ENCODE results near the gene GJB5. TPM values are rescaled to one million over a fixed set of nuclear protein-coding genes. Genes with fewer than 3 reads are reported as not detected.

Gene GJB5
- total RNA-seq: not detected

DNA sequence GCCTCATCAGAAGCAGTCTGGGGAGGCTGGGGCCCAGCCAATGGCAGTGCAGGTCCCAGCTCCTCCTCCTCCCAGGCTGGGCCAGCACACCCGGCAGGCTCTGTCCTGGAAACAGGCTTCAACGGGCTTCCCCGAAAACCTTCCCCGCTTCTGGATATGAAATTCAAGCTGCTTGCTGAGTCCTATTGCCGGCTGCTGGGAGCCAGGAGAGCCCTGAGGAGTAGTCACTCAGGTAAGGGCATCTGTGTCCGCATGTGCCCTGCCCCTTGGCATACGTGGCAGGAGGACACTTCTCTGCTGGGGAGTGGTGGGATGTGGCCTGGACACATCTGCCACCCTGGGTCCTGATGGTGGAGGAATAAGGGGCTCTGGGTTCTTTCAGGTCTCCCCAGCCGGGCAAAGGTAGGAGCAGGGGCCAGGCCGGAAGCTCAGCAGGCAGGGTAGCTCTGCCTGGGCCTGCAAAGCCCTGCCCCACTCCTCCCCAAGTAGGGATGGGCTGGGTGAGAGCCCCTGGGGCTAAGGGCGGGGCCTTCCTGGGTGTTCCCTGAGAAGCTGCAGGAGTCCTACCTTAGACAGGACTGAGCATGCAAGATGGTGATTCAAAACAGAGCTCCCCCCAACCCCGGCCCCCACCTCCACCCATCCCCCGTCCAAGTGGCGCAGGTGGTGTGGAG, at the start of gene GJB5:
TSS of gene GJB5 (plus strand) at position 84 of the 674 bp plus-strand sequence. CDS start 2,284 bp downstream, outside the sequence.
- no peak for DNase-seq
- Mint-ChIP-seq H3K4me1 (ENCODE audit: low read depth) (no peaks in the 10 kb centered on the region), H3K27me3 (ENCODE audit: low read depth) (no peaks in the 10 kb centered on the region), H3K27ac (no peak within 1 kb of the TSS), H3K4me3 (no peak within 1 kb of the TSS), H3K36me3 (ENCODE audit: insufficient read depth in 2 of 2) (no peaks in the 10 kb centered on the region), H3K9me3 (no peaks in the 10 kb centered on the region)
- ATAC-seq (replicated peaks in 1 of 2): no peak

DNA sequence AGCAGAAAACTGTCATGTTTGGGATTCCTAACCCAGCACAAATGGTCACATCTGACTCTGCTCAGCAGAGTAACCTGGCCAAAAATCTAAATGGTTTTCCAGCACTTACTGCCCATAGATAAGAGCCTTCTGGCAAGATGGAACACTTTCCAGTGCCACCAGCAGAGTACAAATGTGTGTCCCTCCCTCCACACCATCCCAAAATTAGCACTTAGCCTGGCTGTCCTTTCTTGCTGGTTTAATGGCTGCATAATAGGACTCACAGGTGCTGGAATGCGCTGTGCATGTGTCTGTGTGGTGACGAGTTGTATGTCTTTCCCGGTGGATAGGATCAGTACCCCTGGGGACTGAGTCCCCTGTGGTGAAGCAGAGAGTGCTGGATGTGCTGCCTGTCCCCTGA, 49.8 kb upstream of the GJB5 start:
- Mint-ChIP-seq H3K27me3 (ENCODE audit: low read depth) (peaks cover 25% of the 10 kb centered on the region), H3K4me1 (ENCODE audit: low read depth) (no peaks in the 10 kb centered on the region), H3K27ac (no peak overlapping the region), H3K36me3 (ENCODE audit: insufficient read depth in 2 of 2) (no peaks in the 10 kb centered on the region), H3K9me3 (no peaks in the 10 kb centered on the region), H3K4me3 (no peak overlapping the region)
- ATAC-seq (replicated peaks in 1 of 2) (no peak), DNase-seq (no peak)

DNA sequence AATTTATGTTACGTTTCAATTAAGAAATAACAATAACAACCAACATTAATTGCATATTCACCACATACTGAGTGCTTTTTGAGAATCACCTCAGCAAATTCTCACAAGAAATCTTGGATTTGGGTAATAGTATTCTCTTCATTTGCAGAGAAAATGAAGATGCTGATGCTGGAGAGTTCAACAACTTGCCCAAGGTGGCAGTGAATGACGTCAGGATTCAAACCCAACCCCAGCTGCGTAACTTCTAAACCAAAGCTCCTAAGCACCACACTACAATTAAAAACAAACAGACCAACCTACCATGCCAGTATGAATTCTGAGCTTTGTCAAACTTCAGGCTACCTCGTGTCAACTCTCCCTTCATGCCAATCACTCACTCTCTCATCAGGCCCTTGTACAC, 46.7 kb upstream of the GJB5 start:
- no peak for ATAC-seq (replicated peaks in 1 of 2)
- DNase-seq: no peak
- Mint-ChIP-seq H3K27me3 (ENCODE audit: low read depth) (peaks cover 25% of the 10 kb centered on the region), H3K36me3 (ENCODE audit: insufficient read depth in 2 of 2) (no peaks in the 10 kb centered on the region), H3K27ac (no peak overlapping the region), H3K4me1 (ENCODE audit: low read depth) (no peaks in the 10 kb centered on the region), H3K9me3 (no peaks in the 10 kb centered on the region), H3K4me3 (no peak overlapping the region)

DNA sequence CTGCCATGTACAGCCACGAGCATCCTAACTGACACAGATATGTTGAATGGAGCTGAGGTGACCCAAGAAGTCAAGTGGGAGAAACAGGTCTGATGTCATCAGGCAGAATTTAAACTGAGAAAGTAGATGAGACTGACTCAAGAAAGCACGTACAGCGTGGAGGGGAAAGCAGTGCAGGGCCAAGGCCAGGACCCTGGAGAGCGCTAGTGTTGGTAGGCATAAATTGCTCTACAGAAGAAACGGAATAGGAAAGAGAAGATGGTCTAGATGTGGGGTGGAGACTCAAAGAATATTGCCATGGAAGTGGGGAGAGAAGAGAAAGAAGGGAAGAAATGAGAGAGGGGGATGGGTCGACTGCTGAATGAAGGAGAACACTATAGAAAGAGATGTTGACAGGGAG, 45.3 kb upstream of the GJB5 start:
- DNase-seq (no peak), ATAC-seq (replicated peaks in 1 of 2) (no peak)
- H3K4me1 Mint-ChIP-seq (ENCODE audit: low read depth): no peaks in the 10 kb centered on the region
- no peak overlapping the region for H3K27ac Mint-ChIP-seq
- no peaks in the 10 kb centered on the region for H3K36me3 Mint-ChIP-seq (ENCODE audit: insufficient read depth in 2 of 2)
- H3K27me3 Mint-ChIP-seq (ENCODE audit: low read depth): peaks cover 17% of the 10 kb centered on the region
- H3K4me3 Mint-ChIP-seq: no peak overlapping the region
- H3K9me3 Mint-ChIP-seq: no peaks in the 10 kb centered on the region

DNA sequence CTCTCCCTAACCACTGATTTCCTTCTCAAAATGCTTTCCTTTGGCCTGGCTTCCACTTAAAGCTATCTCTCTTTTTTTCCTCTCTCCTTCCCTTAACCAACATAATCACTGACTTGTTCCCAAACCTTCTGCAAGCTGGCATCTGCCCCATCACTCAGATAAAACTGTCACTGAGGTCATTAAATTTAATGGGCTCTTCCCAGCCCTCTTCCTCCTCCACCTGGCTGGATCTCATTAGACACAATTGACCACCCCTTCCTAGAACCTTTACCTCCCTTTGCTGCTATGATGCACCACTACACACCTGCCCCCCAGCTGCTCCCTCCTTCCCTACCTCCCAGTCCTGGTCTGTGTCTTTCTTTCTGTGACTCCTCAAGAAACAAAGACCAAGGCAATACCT, 44.0 kb upstream of the GJB5 start:
- H3K4me3 Mint-ChIP-seq: no peak overlapping the region
- no peaks in the 10 kb centered on the region for H3K4me1 Mint-ChIP-seq (ENCODE audit: low read depth)
- DNase-seq: no peak
- H3K36me3 Mint-ChIP-seq (ENCODE audit: insufficient read depth in 2 of 2): no peaks in the 10 kb centered on the region
- peaks cover 5% of the 10 kb centered on the region for H3K27me3 Mint-ChIP-seq (ENCODE audit: low read depth)
- no peaks in the 10 kb centered on the region for H3K9me3 Mint-ChIP-seq
- no peak overlapping the region for H3K27ac Mint-ChIP-seq
- ATAC-seq (replicated peaks in 1 of 2): no peak

DNA sequence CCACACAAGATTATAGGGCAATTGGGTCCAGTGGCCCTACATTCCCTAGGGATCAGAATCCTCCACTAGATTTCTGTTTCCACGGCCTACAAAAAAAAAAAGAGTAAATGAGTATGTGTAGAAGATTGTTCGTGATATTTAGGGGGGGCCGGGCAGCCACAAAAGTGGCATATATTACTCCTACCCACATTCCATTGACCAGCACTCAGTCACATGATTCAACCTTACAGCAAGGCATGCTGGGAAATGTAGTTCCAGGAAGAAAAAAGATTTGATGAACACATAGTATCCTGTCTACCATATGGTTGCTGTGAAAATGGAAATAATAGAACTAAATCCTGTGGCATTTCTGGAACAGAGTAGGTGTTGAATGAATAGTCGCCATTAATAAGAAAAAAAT, 43.4 kb upstream of the GJB5 start:
- Mint-ChIP-seq H3K36me3 (ENCODE audit: insufficient read depth in 2 of 2) (no peaks in the 10 kb centered on the region), H3K27me3 (ENCODE audit: low read depth) (no peaks in the 10 kb centered on the region), H3K9me3 (no peaks in the 10 kb centered on the region), H3K27ac (no peak overlapping the region), H3K4me1 (ENCODE audit: low read depth) (no peaks in the 10 kb centered on the region), H3K4me3 (no peak overlapping the region)
- ATAC-seq (replicated peaks in 1 of 2) (no peak), DNase-seq (no peak)

DNA sequence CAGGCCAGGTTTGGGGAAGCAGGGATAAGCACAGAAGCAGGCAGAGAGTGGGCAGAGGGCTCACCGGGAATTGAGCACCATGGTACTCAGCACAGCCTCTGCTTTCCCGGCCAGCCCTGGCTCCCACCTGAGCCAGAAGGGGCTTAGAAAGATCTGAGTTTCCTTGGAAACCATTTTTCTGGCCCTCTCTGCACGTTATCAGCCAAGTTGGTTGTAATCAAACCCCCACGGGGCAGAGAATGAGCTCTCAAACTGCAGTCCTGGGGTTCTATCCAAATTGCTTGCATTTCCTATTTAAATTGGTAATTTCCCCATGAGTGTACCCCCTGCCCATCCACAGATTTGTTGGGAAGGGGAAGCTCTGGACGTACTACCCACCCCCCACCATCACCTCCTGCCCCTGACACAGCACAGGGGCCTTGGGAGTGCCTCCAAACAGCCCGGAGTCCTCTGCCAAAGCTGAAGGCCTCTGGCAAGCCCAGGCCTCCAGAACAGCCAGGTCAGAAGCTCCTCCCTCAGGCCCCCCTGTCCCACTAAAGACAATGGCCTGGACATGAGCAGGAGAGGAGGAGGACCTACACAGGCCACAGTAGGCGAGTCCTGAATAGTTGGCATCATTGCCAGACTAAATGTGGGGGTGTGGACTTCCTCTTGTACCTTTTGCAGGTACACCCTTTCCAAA, 42.7 kb upstream of the GJB5 start:
- Mint-ChIP-seq H3K27ac (no peak overlapping the region), H3K27me3 (ENCODE audit: low read depth) (no peaks in the 10 kb centered on the region), H3K36me3 (ENCODE audit: insufficient read depth in 2 of 2) (no peaks in the 10 kb centered on the region), H3K4me1 (ENCODE audit: low read depth) (no peaks in the 10 kb centered on the region), H3K4me3 (no peak overlapping the region), H3K9me3 (no peaks in the 10 kb centered on the region)
- DNase-seq: no peak
- no peak for ATAC-seq (replicated peaks in 1 of 2)

DNA sequence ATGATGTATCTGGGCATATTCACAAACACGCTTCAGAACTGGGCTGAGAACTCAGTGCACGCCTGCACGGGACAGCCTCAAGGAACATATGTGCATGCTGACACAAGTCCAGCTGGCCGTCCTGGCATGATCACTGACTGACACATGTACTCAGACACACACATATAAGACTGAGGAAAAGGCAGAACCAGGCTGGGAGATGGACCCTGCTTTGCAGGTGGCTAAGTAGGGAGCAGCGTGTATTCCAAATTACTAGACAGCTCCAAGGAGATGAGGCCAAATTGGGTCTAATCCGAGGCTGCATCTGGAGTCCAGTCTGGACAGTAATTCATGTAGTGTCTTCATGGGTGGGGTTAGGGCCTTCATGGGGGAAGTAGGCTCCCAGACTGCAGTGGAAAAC, 41.4 kb upstream of the GJB5 start:
- Mint-ChIP-seq H3K4me1 (ENCODE audit: low read depth) (no peaks in the 10 kb centered on the region), H3K9me3 (no peaks in the 10 kb centered on the region), H3K27ac (no peak overlapping the region), H3K4me3 (no peak overlapping the region), H3K36me3 (ENCODE audit: insufficient read depth in 2 of 2) (no peaks in the 10 kb centered on the region), H3K27me3 (ENCODE audit: low read depth) (peaks cover 9% of the 10 kb centered on the region)
- DNase-seq (no peak), ATAC-seq (replicated peaks in 1 of 2) (no peak)

DNA sequence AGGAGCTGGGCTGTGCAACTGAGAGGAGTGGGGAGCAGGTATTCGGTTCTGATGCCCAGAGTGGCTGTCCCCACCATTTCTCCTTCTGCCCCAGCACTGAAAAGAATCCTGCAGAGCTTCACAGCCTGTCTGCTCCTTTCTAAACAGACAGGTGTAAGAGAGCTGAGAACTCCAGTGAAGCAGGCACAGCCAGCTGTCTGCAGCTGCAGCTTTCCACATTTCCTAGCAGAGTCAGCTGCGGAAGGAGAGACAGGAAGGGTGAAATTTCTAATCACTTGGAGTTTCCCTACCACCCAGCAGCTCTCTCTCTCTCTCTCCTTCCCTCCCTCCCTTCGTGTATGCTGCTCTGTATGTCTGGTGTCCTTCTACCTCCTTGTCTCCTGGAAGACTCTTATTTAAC, 40.5 kb upstream of the GJB5 start:
- Mint-ChIP-seq H3K27me3 (ENCODE audit: low read depth) (peaks cover 9% of the 10 kb centered on the region), H3K4me1 (ENCODE audit: low read depth) (no peaks in the 10 kb centered on the region), H3K4me3 (no peak overlapping the region), H3K9me3 (no peaks in the 10 kb centered on the region), H3K36me3 (ENCODE audit: insufficient read depth in 2 of 2) (no peaks in the 10 kb centered on the region), H3K27ac (no peak overlapping the region)
- ATAC-seq (replicated peaks in 1 of 2) (no peak), DNase-seq (no peak)

DNA sequence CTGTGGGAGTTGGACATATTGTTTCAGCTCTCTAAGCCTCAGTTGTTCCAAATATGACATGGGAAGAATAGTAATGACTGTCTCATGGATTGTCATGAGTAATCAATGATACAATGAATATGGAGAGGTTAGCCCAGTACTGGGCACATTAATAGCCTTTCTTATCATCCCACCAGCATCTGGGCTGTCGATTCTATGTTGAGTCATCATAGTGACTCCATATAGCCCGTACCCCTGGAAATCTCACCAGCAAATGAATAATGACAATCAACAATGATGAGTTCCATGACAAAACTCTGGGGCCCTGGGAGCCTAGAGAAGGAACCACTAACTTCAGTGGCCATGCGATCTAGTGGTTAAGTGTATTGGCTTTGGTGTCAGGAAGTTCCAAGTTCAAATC, 39.7 kb upstream of the GJB5 start:
- H3K27ac Mint-ChIP-seq: no peak overlapping the region
- no peaks in the 10 kb centered on the region for H3K4me1 Mint-ChIP-seq (ENCODE audit: low read depth)
- ATAC-seq (replicated peaks in 1 of 2) (no peak), DNase-seq (no peak)
- no peaks in the 10 kb centered on the region for H3K36me3 Mint-ChIP-seq (ENCODE audit: insufficient read depth in 2 of 2)
- H3K4me3 Mint-ChIP-seq: no peak overlapping the region
- H3K27me3 Mint-ChIP-seq (ENCODE audit: low read depth): peaks cover 9% of the 10 kb centered on the region
- H3K9me3 Mint-ChIP-seq: no peaks in the 10 kb centered on the region

DNA sequence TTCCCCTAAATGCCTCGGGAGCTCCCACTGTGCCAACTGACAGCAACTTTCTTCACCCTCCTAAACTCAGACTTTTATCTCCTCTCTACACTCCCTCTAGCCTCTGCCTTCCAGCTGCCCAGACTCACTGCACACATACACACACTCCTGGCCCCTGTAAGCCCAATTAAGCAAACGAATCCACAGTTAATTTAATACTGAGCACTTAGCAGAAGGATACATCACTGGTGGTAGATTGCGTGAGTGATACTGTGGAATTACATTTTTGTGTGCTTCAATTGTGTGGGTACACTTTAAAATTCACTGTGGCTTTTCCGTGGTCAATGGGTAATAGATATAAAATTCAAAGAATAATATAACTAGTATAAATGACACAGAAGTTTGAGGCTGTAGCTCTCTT, 33.6 kb upstream of the GJB5 start:
- no peak overlapping the region for H3K4me3 Mint-ChIP-seq
- H3K36me3 Mint-ChIP-seq (ENCODE audit: insufficient read depth in 2 of 2): no peaks in the 10 kb centered on the region
- no peaks in the 10 kb centered on the region for H3K4me1 Mint-ChIP-seq (ENCODE audit: low read depth)
- peaks cover 35% of the 10 kb centered on the region for H3K27me3 Mint-ChIP-seq (ENCODE audit: low read depth)
- H3K27ac Mint-ChIP-seq: no peak overlapping the region
- no peak for ATAC-seq (replicated peaks in 1 of 2)
- DNase-seq: no peak
- no peaks in the 10 kb centered on the region for H3K9me3 Mint-ChIP-seq

DNA sequence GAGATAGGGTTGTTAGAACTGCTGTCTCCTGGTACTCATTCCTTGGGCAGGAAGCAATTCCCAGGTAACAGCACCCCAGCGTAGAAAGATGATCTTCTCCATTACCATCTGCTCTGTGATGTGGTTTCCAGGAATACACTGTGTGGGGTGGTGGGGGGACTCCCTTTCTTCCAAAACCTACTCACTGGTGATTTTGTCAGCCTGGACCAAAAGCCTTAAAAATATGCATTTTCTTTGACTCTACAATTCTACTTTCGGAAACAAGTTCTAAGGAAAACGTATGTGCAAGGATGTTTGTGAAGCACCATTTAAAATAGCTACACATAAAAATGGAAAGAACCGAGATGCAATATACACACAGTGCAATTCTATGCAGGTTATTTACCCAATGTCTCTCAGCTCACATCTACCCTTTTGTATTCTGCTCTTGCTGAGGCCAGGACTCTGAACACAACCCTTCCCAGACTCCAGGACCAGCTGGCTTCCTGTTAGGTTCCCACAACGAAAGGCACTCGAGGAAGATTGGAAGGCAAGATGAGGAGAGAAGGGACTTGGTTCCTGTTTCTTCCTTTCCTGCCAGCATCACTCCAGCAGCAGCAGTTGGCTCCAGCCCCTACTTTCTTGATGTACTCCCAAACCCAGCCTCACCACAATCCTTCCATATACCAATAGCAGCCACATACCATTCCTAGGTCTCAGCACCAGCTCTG, 33.0 kb upstream of the GJB5 start:
- ATAC-seq (replicated peaks in 1 of 2): no peak
- H3K4me1 Mint-ChIP-seq (ENCODE audit: low read depth): no peaks in the 10 kb centered on the region
- H3K36me3 Mint-ChIP-seq (ENCODE audit: insufficient read depth in 2 of 2): no peaks in the 10 kb centered on the region
- no peaks in the 10 kb centered on the region for H3K9me3 Mint-ChIP-seq
- peaks cover 39% of the 10 kb centered on the region for H3K27me3 Mint-ChIP-seq (ENCODE audit: low read depth)
- no peak overlapping the region for H3K27ac Mint-ChIP-seq
- no peak for DNase-seq
- no peak overlapping the region for H3K4me3 Mint-ChIP-seq

DNA sequence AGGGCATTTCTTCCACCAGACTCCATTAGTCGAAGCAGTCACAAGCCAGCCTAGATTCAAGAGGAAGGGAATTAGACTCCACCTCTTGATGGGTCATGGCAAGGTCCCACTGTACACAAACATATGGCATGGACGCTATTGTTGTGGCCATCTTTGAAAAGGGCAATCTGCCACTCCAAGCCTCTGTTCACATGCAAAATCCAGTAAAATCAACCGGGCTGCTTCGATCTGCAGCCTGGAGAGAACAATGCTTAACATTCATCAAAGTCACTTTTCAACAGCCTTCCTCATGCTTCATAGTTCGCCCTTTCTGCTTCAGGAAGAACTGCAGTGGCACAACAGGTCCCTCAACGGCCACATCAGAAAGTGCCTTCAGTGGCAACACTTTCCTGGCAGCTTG, 28.0 kb upstream of the GJB5 start:
- Mint-ChIP-seq H3K27ac (no peak overlapping the region), H3K27me3 (ENCODE audit: low read depth) (peaks cover 33% of the 10 kb centered on the region), H3K4me1 (ENCODE audit: low read depth) (no peaks in the 10 kb centered on the region), H3K36me3 (ENCODE audit: insufficient read depth in 2 of 2) (no peaks in the 10 kb centered on the region), H3K4me3 (no peak overlapping the region), H3K9me3 (no peaks in the 10 kb centered on the region)
- DNase-seq: no peak
- ATAC-seq (replicated peaks in 1 of 2): no peak
